Measurements from ENCODE around the gene SH2D2A.
A peak's percentile ranks its signal among the peaks of the same experiment; 100 is the strongest.

SH2D2A gene

GRCh38 chr1:156815307-156815826, 1.3 kb downstream of the SH2D2A start:
- H3K36me3 ChIP-seq (ENCODE audit: low read length) = no peaks in the 10 kb centered on the region
- H3K27ac ChIP-seq (ENCODE audit: low read depth, low read length) = no peak overlapping the region
- H3K4me2 ChIP-seq (ENCODE audit: low read depth, low read length, poor library complexity, severe bottlenecking) = no peak overlapping the region
- no peaks in the 10 kb centered on the region for H3K9me2 ChIP-seq (replicated peaks; ENCODE audit: insufficient read depth, low read length)
- H3F3A ChIP-seq (ENCODE audit: insufficient read depth) = no peaks in the 10 kb centered on the region
- no peak overlapping the region for H2AFZ ChIP-seq (ENCODE audit: low read depth, low read length, severe bottlenecking)
- no peak overlapping the region for H3K9ac ChIP-seq (ENCODE audit: low read length)
- no peaks in the 10 kb centered on the region for H3K9me3 ChIP-seq (ENCODE audit: insufficient read depth, low read length)
- no peaks in the 10 kb centered on the region for H3K27me3 ChIP-seq (ENCODE audit: low read length)
- H4K20me1 ChIP-seq (ENCODE audit: low read depth, low read length) = no peaks in the 10 kb centered on the region
- TF ChIP-seq EZH2phosphoT487 (conservative IDR thresholded peaks at IDR 0.05; ENCODE audit: low read length) = no peak
- no peak for TF ChIP-seq CTCF (IDR thresholded peaks at IDR 0.05; ENCODE audit: insufficient read depth, low read length, poor library complexity, severe bottlenecking)
- no peaks in the 10 kb centered on the region for H3K79me2 ChIP-seq (ENCODE audit: insufficient read depth, low read length)
- no peak overlapping the region for H3K4me3 ChIP-seq (ENCODE audit: insufficient read depth, low read length, poor library complexity, severe bottlenecking)

GRCh38 chr1:156814571-156815260, 1.9 kb downstream of the SH2D2A start:
- Histone ChIP-seq H3K27me3 (ENCODE audit: low read length) (no peaks in the 10 kb centered on the region), H3F3A (ENCODE audit: insufficient read depth) (no peaks in the 10 kb centered on the region), H3K4me3 (ENCODE audit: insufficient read depth, low read length, poor library complexity, severe bottlenecking) (no peak overlapping the region), H3K9ac (ENCODE audit: low read length) (no peak overlapping the region), H4K20me1 (ENCODE audit: low read depth, low read length) (no peaks in the 10 kb centered on the region), H3K36me3 (ENCODE audit: low read length) (no peaks in the 10 kb centered on the region), H3K9me2 (replicated peaks; ENCODE audit: insufficient read depth, low read length) (no peaks in the 10 kb centered on the region), H3K27ac (ENCODE audit: low read depth, low read length) (no peak overlapping the region), H2AFZ (ENCODE audit: low read depth, low read length, severe bottlenecking) (no peak overlapping the region), H3K9me3 (ENCODE audit: insufficient read depth, low read length) (no peaks in the 10 kb centered on the region), H3K79me2 (ENCODE audit: insufficient read depth, low read length) (no peaks in the 10 kb centered on the region), H3K4me2 (ENCODE audit: low read depth, low read length, poor library complexity, severe bottlenecking) (no peak overlapping the region)
- no peak for TF ChIP-seq EZH2phosphoT487 (conservative IDR thresholded peaks at IDR 0.05; ENCODE audit: low read length)
- TF ChIP-seq CTCF (IDR thresholded peaks at IDR 0.05; ENCODE audit: insufficient read depth, low read length, poor library complexity, severe bottlenecking) = no peak

DNA sequence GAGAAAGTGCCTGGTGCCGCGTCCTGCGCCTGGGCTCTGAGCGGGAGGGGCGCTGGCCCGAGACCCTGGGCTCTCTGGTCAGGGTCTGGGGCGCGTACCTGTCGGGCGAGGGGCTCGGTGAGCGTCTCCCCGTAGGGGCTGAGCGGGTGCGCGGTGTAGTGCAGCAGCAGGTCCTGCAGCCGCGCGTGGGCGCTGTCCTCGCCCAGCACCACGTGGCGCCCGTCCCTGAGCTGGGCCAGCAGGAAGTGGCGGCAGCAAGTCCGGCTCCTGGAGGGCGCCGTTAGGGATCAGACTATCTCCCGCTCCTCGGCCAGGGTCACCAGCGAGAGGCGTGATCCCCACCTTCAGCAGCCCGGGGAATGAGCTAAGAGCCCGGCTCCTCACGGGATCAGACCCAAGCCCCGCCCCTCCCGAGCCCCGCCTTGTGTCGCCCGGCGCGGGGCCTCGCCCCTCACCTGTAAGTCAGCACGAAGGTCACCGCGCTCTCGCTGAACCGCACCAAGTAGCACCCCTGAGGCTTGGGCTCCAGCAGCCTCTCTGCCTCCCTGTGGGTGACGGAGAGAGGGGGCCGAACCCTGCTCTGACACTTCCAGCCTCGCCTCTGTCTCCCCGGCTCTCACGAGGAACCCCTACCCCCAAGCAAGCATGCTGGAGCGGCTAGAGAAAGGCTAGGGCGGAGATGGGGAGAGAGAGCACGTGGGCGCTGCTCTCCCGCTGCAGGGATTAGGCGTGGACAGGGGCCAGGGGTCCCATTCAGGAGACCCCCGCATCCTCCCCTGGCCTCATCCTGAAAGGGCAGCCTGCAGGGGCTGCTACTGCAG, 2.7 kb downstream of the SH2D2A start:
- Histone ChIP-seq H3K27ac (ENCODE audit: low read depth, low read length) (no peak overlapping the region), H3K9me3 (ENCODE audit: insufficient read depth, low read length) (no peaks in the 10 kb centered on the region), H4K20me1 (ENCODE audit: low read depth, low read length) (no peaks in the 10 kb centered on the region), H3K27me3 (ENCODE audit: low read length) (no peaks in the 10 kb centered on the region), H2AFZ (ENCODE audit: low read depth, low read length, severe bottlenecking) (peak overlapping the region; percentile 55), H3K9ac (ENCODE audit: low read length) (peak overlapping the region; percentile 37), H3K4me3 (ENCODE audit: insufficient read depth, low read length, poor library complexity, severe bottlenecking) (peak overlapping the region; percentile 27), H3F3A (ENCODE audit: insufficient read depth) (no peaks in the 10 kb centered on the region), H3K4me2 (ENCODE audit: low read depth, low read length, poor library complexity, severe bottlenecking) (peak overlapping the region; percentile 47), H3K79me2 (ENCODE audit: insufficient read depth, low read length) (no peaks in the 10 kb centered on the region), H3K36me3 (ENCODE audit: low read length) (no peaks in the 10 kb centered on the region), H3K9me2 (replicated peaks; ENCODE audit: insufficient read depth, low read length) (no peaks in the 10 kb centered on the region)
- TF ChIP-seq EZH2phosphoT487 (conservative IDR thresholded peaks at IDR 0.05; ENCODE audit: low read length) = no peak
- peak; percentile 40 for TF ChIP-seq CTCF (IDR thresholded peaks at IDR 0.05; ENCODE audit: insufficient read depth, low read length, poor library complexity, severe bottlenecking)

Measured in SU-DHL-6 (cell line).